ENCODE measurements around the gene PHACTR2.

DNA sequence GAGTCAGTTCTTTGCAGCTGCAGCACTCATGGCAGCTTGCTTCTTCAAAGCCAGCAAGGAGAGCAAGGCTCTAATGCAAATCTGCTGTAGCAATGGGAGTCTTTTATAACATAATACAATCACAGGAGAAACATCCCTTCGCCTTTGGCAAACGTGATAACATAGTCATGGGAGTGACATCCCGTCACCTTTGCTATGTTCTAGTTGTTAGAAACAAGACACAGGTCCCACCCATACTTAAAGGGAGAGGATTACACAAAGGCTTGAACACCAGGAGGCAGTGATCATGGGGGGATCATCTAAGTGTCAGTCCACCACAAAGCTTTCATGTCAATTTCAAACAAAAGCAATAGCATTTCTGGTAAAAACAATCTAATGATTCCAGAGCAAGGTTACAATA, 40.1 kb upstream of the PHACTR2 start:
- TF ChIP-seq YY1 (IDR thresholded peaks at IDR 0.05; ENCODE audit: low read depth), result no peak
- TF ChIP-seq, protein P1, sequence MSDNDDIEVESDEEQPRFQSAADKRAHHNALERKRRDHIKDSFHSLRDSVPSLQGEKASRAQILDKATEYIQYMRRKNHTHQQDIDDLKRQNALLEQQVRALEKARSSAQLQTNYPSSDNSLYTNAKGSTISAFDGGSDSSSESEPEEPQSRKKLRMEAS (IDR thresholded peaks at IDR 0.05), result no peak

All from Ishikawa (cell line).